Stimulated activated CD4-positive, alpha-beta T cell treated with anti-CD3 and anti-CD28 coated beads, TNF-alpha, amount 100 ng/mL, for 4 hours (primary cell): Measurements from ENCODE around the gene C6orf163.

Experiments used
- DNase-seq, 3 experiments: peaks; one replicate each; pipeline ENCODE4 v3.0.0-alpha.2; 2020; ENCODE audit warnings: low read depth in 3 of 3

Gene C6orf163

DNA sequence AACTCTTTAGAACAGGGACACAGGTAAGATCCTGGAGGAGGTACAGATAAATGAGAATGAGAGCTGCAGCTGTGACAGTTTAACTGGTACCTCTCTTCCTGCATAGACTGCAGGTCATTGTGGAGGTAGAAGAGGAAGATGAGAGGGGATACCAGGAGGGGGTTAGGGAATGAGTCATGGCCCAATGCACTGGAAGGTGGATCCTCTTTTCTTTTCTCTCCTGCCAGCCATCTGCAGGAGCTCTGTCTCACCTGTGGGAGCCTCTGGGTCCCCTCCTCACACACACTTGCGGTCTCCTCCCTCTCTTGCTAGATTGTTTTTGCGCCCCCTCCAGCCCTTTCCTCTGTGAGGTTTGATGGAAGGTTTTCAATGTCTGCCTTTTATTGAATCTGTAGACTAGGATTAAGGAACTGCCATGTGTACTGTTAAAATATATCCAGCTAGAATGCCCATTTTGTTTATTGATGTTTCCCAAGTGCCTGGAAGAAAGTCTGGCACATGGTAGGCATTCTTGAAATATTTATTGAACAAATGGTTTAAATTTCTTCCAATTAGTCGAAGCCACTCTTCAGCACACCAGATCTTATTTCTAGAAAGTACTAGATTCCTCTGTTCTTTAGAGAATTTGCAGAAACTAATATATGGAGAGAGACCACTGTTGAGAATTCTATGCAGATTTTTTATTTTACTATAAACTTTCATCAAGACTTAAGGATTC is 13.0 kb downstream of the C6orf163 start:
- DNase-seq, result no peak

DNA sequence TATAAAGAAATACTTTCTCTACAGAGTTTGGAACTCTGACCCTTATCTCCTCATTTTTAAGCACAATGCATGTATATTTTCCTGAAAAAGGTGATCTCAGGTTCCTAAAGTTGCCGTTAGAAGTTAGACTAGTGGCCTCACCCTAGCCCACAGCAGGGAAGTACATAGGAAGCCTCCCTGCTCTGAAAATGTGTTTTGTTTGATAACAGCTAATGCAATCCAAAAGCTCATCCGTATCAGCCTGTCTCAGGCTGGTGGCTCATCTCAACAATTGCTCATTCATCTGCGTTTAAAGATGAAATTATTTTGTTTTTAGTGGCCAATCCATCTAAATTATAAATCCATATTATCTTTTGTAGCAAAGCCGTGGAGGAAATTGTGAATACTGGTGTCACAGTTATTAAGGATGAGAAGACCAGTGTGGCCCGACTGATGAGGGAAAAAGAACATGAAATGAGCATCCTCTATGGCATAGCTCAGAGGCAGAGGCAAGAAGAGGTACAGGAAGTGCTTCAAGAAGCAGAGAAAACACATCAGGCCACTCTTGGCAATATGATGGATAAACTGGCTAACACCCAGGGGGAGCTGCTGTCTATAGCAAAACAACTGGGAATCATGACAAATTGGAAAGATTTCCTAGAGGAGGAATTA is 20.1 kb downstream of the C6orf163 start:
- DNase-seq, result no peak

DNA sequence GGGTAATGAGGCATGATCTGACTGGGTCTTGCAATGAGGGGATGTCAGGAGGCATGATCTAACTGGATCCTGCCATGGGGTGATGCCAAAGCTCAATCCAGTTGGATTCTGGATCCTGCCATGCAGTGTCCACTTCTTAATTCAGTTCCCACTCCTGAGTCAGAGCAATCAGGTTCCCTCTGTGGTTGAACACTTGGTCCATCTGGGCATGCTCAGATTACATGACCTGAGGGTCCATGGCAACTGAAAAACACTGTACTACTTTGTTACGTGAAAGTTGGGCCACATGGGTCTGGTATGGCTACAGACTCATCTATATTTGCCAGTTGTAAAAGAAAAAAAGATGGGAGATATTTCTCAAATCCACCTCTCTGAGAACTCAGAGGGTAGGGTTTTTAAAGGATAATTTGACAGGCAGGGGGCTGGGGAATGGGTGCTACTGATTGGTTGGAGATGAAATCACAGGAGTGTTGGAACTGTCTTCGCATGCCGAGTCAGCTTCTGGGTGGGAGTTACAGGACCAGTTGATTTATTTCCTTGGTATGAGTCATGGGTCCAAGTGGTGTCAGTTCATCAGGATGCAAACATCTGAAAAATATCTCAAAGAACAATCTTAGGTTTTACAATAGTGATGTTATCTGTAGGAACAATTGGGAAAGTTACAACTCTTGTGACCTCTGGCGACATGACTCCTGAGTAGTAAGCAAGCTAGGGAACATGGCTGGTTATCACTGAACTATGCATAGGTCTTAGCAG is 21.6 kb downstream of the C6orf163 start:
- no peak for DNase-seq

DNA sequence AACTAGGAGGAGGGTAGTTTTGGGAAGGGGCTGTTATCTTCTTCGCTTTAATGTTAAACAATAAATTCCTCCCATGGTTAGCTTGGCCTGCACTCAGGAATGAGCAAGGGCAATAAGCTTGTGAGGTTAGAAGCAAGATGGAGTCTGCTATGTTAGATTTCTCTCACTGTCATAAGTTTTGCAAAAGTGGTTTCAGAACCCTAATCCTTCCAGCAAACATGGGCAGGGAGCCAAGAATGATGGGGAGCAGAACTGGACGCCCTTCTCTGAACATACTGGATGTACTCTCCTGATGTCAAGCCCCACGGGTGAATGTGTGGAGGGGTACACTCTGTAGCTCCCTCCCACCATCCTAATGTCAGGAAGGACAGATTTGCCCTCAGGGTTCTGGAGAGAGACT is 22.3 kb downstream of the C6orf163 start:
- DNase-seq, result no peak

GRCh38 chr6:87373377-87373776 is 28.8 kb downstream of the C6orf163 start:
- no peak for DNase-seq

DNA sequence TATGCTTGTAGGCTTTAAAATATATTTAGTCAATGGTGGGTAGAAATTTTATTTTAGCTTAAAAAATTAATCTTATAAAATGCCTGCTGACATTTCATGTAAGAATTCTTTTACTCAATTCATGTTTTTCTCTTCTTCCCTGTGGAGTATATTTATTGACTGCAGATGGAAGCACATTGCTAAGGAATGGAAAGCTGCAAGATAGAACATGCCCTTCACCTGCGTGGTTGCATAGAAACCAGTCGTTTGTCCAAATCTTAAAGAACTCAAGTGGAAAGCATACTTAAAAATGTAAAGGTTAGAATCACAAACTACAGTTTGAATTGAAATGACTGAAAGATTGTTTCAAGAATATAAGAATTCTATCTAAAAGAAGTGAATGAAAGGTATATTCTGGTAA is 30.7 kb downstream of the C6orf163 start:
- no peak for DNase-seq

DNA sequence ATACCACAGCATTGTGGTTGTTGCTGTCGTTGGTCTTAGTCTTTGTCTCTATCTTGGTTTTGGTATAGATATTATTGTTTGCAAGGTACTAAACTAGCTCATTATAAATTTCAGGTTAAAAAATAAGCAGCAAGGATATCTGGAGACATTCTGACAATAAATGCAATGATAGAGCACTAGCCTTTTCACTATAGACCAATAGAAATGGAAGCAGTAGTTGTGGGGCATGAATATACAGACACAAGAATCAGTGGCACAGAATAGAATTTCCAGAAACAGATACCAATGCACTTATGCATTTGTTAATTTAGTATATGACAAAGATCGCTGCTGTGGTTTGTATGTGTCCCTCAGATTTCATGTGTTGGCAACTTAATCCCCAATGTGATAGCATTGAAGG is 32.0 kb downstream of the C6orf163 start:
- DNase-seq, result no peak

- DNase-seq, result no peak
Measured at GRCh38 chr6:87378947-87379346, 34.3 kb downstream of the C6orf163 start.

DNA sequence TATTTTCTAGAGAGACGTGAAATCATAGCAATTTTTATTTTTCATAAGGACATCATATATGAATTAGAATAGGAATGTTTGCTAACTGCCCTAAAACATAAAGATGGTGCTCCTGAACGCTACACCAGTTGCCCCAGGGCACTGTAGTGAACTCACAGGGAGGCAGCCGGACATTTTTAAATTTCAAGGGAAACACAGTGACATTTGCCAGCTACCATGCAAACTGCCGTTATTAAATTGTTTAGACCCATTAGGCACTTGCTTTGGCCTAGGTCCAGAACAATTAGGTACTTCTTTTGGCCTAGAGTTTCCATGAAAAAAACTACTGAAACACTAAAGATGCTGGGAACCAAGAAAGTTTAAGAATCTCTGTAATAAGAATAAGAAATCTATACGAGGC is 38.2 kb downstream of the C6orf163 start:
- no peak for DNase-seq

- DNase-seq, result no peak
Measured at GRCh38 chr6:87384038-87384437, 39.4 kb downstream of the C6orf163 start.

GRCh38 chr6:87384449-87384848 is 39.8 kb downstream of the C6orf163 start:
- DNase-seq, result no peak

DNA sequence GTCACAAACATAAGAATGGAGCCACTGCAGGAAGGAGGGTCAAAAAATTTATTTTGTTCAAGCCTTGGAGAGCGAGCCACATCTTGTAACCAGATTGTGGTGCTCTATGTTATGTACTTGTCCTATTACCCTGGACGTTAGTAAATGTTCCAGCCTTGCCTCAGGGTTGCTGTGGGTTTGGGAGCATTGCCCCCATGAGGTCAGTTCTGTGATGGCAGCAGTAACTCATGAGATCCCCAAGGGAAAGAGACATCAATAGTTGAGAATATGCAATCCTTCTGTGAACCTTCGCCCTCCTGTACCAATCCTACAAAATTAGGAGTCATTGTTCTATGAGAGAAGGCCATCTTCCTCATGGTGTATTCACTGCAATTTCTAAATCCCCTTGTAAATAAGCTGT is 46.7 kb downstream of the C6orf163 start:
- no peak for DNase-seq

GRCh38 chr6:87393026-87393622 is 48.5 kb downstream of the C6orf163 start:
- DNase-seq, result no peak

DNA sequence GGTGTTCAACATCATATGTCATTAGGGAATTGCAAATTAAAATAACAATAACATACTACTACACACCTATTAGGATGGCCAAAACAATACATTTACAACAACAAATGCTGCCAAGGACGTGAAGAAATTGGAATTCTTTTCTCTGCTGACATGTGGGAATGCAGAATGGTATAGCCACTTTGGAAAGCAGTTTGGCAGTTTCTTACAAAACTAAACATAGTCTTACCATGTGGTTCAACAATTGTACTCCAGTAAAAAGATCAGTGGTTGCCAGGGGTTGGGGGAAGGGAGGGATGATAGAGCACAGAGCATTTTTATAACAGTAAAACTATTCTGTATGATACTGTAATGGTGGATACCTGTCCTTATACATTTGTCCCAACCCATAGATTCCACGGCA is 50.8 kb downstream of the C6orf163 start:
- no peak for DNase-seq

DNA sequence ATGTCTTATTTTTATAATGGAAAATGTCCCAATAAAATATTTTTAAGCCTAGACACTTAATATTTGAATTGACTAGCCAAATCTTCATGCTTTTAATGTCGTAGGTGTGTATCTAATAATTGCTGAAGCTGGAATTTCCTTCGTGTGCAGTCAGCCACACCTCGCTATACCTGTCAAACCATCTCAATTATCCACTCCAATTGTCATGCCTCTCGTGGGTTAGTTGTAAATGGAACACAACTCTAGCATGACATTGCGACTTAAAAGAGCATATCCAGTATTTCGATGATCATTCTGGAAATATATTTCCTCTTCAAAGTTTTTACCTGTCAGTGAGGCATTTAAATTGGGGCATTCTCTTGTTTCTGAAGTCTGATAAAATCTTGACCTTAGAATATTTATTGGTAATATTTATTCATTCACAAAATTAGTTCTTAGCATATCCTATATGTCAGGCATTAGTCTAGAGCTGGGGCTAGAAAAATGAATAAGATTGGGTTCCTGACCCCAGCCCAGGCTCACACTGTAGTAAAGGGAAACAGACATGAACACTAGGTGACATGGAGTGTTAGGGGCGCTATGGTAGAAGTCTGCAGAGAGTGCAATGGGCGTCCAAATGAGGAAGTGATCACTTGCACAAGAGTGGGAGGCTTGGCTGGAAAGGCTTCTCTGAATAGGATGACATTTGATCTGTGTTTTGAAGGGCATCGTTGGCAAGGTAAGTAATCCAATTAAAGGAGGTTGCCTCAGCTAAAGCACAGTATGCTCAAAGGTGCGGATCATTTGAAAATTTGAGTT is 52.2 kb downstream of the C6orf163 start:
- DNase-seq, result no peak

DNA sequence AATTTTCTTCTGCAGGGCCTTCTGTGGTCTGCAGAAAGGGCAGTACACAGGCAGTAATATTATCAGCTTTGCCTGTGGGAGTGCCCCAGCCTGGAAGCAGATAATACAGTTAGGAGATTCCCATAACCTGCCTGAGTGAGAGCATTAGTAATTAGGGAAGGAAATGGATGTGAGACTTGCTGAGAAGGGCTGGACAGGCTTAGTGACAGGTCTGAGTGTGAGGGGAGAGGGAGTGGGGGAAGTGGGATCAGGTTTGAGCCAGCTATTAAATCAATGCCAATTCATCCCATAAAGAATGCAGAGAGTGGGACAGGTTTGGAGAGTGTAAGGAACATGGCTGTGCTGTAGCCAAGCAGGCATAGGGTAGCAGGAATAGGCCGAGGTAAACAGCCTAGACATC is 53.0 kb downstream of the C6orf163 start:
- no peak for DNase-seq

- DNase-seq, result no peak
Measured at GRCh38 chr6:87401832-87402231, 57.2 kb downstream of the C6orf163 start.

- DNase-seq, result no peak
Measured at GRCh38 chr6:87407561-87407900, 62.9 kb downstream of the C6orf163 start.

- DNase-seq, result peak; percentile 58 to 71 (median 66)
Measured at GRCh38 chr6:87407901-87408720, 63.5 kb downstream of the C6orf163 start, which contains the start of gene CFAP206. Gene CFAP206 (plus strand): TSS chr6:87407972. CDS start chr6:87409840, 1,868 bp downstream.

DNA sequence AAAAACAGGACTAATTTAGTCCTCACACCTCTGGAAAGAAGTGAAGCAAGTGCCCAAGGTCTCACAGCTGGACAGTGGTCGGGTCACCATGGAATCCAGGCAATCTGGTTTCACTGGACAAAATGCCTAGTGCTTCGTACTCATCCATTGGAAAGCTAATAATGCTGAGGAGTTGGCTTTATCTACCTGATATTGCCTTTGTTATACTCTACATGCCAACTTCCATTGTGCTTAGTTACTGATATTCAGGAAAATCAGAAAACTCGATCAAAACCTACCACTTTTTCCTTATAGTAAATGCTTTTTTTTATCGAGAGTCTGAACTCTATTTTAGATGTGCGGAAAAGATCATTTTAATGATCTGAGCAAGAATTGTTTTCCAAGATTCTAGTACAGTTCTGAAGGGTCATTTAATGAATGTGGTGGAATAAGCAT is 64.1 kb downstream of the C6orf163 start:
- no peak for DNase-seq
